Measurements from ENCODE around the gene NTRK1. TPM values are rescaled to one million over a fixed set of nuclear protein-coding genes. Genes with fewer than 3 reads are reported as not detected.

NTRK1 gene
- total RNA-seq, 2 donors from 2014 or later = 0.42 to 0.81 TPM

GRCh38 chr1:156879876-156880275 is 19.2 kb downstream of the NTRK1 start:
- H3K4me3 ChIP-seq = no peak overlapping the region
- DNase-seq (ENCODE audit: low spot score) (no peak), ATAC-seq (ENCODE audit: insufficient number of reproducible peaks, low FRiP score, low read depth) (no peak)
- no peaks in the 10 kb centered on the region for H3K4me1 ChIP-seq (ENCODE audit: control insufficient read depth in 1 of 2, low read depth in 2 of 2)
- no peaks in the 10 kb centered on the region for H3K9me3 ChIP-seq
- no peak overlapping the region for H3K27ac ChIP-seq
- no peak for TF ChIP-seq CTCF (IDR thresholded peaks at IDR 0.05)
- H3K27me3 ChIP-seq (replicated peaks; ENCODE audit: insufficient read depth) = no peaks in the 10 kb centered on the region
- H3K36me3 ChIP-seq = no peaks in the 10 kb centered on the region

DNA sequence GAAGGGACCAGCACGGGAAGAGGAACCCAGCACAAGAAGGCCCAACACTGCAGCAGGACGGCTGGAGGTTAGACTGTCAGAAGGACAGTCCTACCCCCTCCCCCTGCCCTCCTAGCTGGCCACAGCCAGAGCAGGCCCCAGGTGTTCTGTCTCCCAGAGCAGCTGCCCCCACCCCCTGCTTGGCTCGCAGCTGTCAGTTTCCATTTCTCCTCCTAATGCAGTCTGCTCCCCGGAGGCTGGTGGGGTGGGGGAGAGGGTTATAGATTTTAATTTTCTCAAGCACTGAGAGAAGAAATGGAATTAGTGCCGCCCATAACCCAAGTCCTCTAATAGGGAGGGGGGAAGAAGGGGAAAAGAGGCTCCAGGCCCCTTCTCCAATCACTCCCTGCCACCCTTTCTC is 19.8 kb downstream of the NTRK1 start:
- Histone ChIP-seq H3K27ac (no peak overlapping the region), H3K4me3 (no peak overlapping the region), H3K9me3 (no peaks in the 10 kb centered on the region), H3K27me3 (replicated peaks; ENCODE audit: insufficient read depth) (no peaks in the 10 kb centered on the region), H3K36me3 (no peaks in the 10 kb centered on the region), H3K4me1 (ENCODE audit: control insufficient read depth in 1 of 2, low read depth in 2 of 2) (no peaks in the 10 kb centered on the region)
- no peak for DNase-seq (ENCODE audit: low spot score)
- no peak for TF ChIP-seq CTCF (IDR thresholded peaks at IDR 0.05)
- ATAC-seq (ENCODE audit: insufficient number of reproducible peaks, low FRiP score, low read depth) = no peak

DNA sequence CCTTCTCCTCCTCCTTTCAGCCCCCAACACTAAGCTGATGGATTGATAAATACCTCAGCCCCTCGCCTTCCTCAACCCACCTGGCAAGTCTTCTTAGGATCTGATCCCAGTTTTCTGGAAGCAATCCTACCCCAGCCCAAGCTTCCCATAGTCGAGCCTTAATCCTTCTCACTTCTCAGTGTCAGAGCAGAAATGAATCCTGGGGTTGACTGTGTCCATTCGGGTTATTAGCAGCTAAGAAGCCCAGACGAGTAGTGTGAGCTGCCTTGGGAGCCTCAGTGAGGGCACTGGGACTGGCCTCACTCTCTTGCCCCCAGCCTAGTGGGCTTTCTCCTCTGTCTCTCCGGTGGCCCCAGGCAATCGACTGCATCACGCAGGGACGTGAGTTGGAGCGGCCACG is 20.4 kb downstream of the NTRK1 start:
- Histone ChIP-seq H3K27me3 (replicated peaks; ENCODE audit: insufficient read depth) (no peaks in the 10 kb centered on the region), H3K4me1 (ENCODE audit: control insufficient read depth in 1 of 2, low read depth in 2 of 2) (no peaks in the 10 kb centered on the region), H3K9me3 (no peaks in the 10 kb centered on the region), H3K36me3 (no peaks in the 10 kb centered on the region), H3K27ac (no peak overlapping the region), H3K4me3 (no peak overlapping the region)
- ATAC-seq (ENCODE audit: insufficient number of reproducible peaks, low FRiP score, low read depth) (no peak), DNase-seq (ENCODE audit: low spot score) (no peak)
- TF ChIP-seq CTCF (IDR thresholded peaks at IDR 0.05) = no peak

GRCh38 chr1:156881663-156882062 is 21.0 kb downstream of the NTRK1 start:
- ATAC-seq (ENCODE audit: insufficient number of reproducible peaks, low FRiP score, low read depth) = no peak
- no peak overlapping the region for H3K4me3 ChIP-seq
- no peaks in the 10 kb centered on the region for H3K9me3 ChIP-seq
- TF ChIP-seq CTCF (IDR thresholded peaks at IDR 0.05) = no peak
- no peak for DNase-seq (ENCODE audit: low spot score)
- no peaks in the 10 kb centered on the region for H3K4me1 ChIP-seq (ENCODE audit: control insufficient read depth in 1 of 2, low read depth in 2 of 2)
- no peaks in the 10 kb centered on the region for H3K36me3 ChIP-seq
- H3K27me3 ChIP-seq (replicated peaks; ENCODE audit: insufficient read depth) = no peaks in the 10 kb centered on the region
- H3K27ac ChIP-seq = no peak overlapping the region

GRCh38 chr1:156882543-156882942 is 21.9 kb downstream of the NTRK1 start:
- Histone ChIP-seq H3K4me3 (no peak overlapping the region), H3K36me3 (no peaks in the 10 kb centered on the region), H3K4me1 (ENCODE audit: control insufficient read depth in 1 of 2, low read depth in 2 of 2) (no peaks in the 10 kb centered on the region), H3K27me3 (replicated peaks; ENCODE audit: insufficient read depth) (no peaks in the 10 kb centered on the region), H3K27ac (no peak overlapping the region), H3K9me3 (no peaks in the 10 kb centered on the region)
- no peak for TF ChIP-seq CTCF (IDR thresholded peaks at IDR 0.05)
- DNase-seq (ENCODE audit: low spot score) (no peak), ATAC-seq (ENCODE audit: insufficient number of reproducible peaks, low FRiP score, low read depth) (no peak)
